HG03097 (cell line): ENCODE measurements around the gene HBG2.
A peak's percentile ranks its signal among the peaks of the same experiment; 100 is the strongest.
"Not testable (repeated sequence)": the region's sequence is repeated elsewhere in the genome, so short reads cannot be mapped to it uniquely, and the experiment has no call there.

Experiments
- ATAC-seq: cut with Tn5 transposase; IDR thresholded peaks from one replicate; pipeline ENCODE4 v1.9.1; 2021; ENCODE audit not compliant: unreplicated experiment, low FRiP score

HBG2 gene

DNA sequence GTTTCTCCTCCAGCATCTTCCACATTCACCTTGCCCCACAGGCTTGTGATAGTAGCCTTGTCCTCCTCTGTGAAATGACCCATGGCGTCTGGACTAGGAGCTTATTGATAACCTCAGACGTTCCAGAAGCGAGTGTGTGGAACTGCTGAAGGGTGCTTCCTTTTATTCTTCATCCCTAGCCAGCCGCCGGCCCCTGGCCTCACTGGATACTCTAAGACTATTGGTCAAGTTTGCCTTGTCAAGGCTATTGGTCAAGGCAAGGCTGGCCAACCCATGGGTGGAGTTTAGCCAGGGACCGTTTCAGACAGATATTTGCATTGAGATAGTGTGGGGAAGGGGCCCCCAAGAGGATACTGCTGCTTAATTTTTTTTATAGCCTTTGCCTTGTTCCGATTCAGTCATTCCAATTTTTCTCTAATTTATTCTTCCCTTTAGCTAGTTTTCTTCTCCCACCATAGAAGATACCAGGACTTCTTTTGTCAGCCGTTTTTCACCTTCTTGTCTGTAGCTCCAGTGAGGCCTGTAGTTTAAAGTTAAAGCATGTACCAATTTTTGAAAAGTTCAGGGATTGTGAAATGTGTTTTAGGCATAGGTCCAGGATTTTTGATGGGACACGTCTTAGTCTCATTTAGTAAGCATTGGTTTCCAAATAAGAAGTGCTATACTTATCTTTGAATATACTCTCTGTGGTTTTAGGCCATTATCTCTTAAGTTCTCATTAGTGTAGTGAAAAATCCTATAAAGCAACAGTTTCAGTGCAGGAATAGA lies at the start of gene HBG2:
Gene HBG2, minus strand, starts transcription at position 136 of the 768 bp plus-strand sequence. Its CDS starts 53 bp downstream, at position 83.
- ATAC-seq = not testable (repeated sequence)

DNA sequence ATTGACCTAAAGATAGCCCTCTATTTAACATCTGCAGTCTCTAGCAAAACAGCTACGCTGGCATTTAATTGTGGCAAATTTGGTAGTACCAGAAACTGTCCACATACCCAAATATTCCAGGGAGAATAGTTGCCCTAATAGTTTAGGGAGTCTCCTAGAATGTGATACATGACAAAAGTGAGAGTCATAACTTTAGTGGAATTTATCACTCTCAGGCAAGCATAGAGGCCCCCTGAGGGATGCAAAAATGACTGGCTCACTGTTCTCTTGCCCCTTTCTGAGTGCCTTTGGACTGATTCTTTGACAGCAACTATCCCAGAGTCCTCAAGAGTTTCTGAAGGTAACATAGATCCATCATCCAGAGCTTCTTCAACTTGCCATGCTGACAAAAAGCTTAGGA lies 49.5 kb upstream of the HBG2 start:
- ATAC-seq = no peak

DNA sequence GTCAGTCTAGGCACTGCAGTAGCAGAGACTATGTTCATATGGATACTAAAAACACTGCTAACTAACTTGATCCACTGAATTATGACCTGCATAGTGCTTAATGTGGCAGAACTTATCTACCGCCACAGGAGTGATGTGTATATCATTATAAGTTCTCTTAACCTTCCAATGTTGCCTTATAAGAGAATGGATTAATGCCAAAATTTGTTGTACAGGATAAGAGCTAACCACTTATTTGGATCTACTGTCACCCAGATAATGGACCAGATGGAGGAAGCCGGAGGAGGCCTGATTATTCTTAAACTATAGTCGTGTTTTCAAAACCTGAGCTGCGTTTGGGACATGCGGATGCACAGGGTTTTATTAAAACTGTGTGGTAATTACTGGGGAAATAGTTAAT lies 49.0 kb upstream of the HBG2 start:
- ATAC-seq = no peak

DNA sequence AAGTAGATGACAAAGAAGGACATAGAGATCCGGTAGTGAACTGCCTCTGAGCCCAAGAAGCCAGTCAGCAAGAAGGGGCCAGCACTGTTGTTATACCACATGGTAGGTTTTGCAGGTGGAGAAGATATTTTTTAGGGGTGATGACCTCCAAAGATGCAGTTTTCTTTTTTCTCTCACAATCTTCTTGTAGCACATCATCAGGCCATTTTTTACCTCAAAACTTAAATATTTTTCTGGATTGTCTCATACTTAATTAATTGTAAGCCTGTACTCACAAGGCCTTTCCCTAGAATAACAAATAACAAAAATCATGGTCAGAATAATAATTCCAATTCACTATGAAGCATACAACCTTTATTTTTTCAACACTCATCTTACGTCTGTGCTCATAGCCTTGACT lies 47.3 kb upstream of the HBG2 start, which contains the start of gene OR51B4:
Gene OR51B4, minus strand, starts transcription at position 101 of the 400 bp plus-strand sequence. Its CDS starts 0 bp downstream, at position 101.
- ATAC-seq = no peak

DNA sequence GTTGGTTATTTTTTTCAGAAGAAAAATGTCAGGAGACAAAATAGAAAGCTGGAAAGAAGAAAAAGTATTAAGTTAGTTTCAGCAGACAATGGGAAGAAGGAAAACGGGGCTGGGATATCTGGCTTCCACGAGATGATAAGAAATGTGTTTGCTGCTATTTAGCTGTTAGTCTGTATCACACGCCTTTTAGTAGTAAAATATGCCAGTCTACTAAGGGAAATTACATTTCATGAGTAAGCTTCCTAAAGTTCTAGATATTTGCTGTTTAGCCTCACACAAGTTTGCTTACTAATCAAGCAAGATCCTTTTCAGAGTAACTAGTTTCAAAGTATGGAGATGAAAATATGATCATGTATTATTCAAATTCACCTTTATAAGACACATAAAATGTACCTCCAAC lies 45.7 kb upstream of the HBG2 start:
- ATAC-seq = no peak

DNA sequence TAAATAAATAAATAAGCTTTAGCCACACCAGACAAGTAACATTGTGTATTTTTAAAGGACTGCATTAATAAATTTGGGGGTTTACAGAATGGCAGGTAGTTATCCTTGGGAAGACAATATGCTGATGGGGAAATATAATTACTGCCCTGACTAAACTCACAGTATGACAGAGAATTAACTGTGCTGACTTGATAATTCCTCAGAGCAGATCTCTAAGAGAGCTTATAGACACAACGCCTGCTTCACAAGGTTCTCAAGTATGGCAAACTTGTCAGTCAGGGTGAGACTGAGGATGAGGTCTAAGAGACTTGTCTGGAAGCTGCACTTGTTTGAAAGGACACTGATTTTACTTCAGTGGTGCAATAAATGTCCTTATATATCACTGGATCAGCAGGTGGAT lies 43.9 kb upstream of the HBG2 start:
- no peak for ATAC-seq

DNA sequence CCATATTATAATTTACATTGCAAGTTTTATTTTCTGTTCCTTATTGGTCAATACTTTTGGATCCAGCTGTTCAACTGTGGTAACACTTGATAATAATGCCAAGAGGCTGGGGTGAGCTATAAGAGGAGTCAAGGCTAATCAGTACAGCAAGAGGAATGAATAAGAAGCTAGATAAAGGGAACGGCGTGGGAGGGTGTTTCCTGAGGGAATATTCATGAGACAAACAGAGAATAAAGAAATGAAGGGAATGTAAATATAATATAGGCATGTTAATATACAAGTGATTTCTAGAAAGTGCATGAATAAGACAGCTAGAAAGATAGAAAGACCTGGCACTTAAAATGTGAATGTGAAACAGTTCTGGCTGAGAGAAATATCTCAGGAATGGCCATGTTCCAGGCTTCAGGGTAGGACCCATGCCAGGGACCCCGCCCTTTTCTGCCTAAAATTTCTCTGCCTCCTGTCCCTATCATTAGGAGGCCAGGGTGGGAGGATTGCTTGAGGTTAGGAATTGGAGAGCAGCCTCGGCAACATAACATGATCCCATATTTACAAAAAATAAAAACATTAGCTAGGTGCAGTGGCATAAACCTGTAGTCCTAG lies 43.2 kb upstream of the HBG2 start:
- no peak for ATAC-seq

DNA sequence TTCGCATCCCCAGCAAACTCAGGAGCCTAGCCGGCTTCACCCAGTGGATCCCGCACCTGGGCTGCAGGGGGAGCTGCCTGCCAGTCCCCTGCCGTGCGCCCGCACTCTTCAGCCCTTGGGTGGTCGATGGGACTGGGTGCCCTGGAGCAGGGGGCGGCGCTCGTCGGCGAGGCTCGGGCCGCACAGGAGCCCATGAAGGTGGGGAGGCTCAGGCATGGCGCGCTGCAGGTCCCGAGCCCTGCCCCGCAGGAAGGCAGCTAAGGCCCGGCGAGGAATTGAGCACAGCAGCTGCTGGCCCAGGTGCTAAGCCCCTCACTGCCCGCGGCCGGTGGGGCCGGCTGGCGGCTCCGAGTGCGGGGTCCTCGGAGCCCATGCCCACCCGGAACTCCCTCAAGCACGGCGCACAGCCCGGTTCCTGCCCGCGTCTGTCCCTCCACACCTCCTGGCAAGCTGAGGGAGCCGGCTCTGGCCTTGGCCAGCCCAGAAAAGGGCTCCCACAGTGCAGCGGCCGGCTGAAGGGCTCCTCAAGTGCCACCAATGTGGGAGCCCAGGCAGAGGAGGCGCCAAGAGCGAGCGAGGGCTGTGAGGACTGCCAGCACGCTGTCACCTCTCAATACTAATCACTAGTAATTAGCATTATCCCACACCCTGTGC lies 39.9 kb upstream of the HBG2 start:
- not testable (repeated sequence) for ATAC-seq

DNA sequence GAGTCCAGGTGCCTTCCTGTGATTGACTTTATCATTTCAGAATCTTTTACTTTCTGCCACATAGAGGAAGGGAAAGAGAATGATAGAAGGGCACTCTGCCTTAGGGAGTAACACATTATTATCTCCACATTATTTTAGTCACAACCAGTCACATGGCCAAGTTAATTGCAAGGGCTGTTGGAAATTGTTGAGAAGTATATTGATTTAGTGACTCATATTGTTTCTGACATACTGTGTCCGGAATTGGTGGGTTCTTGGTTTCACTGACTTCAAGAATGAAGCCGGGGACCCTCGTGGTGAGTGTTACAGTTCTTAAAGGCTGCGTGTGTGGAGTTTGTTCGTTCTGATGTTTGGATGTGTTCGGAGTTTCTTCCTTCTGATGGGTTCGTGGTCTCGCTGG lies 38.4 kb upstream of the HBG2 start:
- ATAC-seq = no peak

DNA sequence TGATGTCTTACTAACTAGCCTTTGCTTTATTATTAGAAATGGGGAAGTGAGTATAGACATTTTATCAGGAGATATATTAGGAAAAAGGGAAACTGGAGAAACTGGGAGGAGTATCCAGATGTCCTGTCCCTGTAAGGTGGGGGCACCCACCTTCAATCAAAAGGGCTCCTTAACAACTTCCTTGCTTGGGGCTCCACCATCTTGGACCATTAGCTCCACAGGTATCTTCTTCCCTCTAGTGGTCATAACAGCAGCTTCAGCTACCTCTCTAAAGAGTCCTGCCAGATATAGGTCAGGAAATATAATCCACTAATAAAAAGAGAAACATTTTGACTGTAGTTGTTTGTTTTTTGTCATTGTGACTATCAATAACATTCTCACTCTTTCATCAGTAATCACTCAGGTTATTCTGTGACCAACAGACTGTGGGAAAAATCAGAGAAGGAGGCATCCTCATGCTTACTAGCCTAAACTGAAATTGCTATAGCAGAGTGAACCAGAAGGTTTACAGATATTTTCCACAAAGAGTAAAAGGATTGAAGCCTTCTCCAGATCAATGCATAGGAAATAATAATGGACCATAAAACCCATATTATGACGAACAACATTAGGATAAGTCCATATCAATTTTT lies 36.7 kb upstream of the HBG2 start:
- peak; percentile 61 for ATAC-seq

DNA sequence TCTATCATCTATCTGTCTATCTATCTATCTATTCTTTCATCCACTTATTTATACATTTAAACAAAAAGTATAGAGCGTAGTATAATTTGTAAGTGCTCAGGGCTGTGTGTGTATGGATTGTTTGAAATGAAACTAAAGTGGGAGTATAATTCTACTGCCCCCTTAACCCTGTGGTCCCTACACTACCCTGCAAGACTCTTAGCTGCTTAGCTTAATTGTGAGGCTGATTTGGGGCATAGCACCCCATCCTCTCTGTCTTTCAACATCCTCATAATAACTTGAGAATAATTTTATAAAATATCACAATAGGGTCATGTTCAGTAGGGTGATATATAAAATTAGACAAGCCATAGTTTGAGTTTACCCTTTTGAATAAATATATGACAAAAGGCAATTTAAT lies 35.5 kb upstream of the HBG2 start:
- no peak for ATAC-seq

DNA sequence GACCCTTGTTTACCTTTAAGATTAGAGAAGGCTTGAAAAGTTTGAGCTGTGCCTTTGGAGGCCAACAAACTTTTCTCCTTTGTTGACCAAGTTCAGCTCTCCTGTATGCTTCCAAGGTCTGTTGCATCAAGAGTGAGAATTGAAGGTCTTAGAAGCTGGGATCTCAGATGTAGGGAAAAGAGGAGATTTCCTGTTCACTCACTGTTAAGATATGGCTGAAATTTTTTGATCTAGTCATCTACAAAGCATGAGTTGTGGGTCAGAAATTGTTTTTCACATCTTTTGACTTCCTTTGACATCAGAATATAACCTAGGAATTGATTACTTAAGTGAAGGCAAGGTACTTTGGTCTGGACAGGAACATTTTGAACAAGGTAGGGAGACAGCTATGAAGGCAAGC lies 35.1 kb upstream of the HBG2 start:
- ATAC-seq = no peak

DNA sequence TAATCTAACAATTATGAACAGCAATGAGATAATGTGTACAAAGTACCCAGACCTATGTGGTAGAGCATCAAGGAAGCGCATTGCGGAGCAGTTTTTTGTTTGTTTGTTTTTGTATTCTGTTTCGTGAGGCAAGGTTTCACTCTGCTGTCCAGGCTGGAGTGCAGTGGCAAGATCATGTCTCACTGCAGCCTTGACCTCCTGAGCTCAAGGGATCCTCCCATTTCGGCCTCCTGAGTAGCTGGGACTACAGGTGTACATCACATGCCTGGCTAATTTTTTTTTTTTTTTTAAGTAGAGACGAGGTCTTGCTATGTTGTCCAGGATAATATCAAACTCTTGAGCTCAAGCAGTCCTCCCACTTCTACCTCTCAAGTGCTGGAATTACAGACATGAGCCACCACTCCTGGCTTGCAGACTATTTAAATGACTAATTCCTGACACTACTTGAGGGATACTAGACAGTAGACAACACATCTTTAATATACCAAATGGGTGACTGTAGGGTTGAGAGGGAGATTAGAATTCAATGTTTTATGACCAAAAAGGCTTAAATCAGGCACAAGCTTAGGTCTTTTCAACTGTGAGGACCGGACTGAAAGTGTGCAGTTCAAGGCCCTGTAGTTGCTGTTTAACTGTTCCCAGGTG lies 34.4 kb upstream of the HBG2 start:
- no peak for ATAC-seq

DNA sequence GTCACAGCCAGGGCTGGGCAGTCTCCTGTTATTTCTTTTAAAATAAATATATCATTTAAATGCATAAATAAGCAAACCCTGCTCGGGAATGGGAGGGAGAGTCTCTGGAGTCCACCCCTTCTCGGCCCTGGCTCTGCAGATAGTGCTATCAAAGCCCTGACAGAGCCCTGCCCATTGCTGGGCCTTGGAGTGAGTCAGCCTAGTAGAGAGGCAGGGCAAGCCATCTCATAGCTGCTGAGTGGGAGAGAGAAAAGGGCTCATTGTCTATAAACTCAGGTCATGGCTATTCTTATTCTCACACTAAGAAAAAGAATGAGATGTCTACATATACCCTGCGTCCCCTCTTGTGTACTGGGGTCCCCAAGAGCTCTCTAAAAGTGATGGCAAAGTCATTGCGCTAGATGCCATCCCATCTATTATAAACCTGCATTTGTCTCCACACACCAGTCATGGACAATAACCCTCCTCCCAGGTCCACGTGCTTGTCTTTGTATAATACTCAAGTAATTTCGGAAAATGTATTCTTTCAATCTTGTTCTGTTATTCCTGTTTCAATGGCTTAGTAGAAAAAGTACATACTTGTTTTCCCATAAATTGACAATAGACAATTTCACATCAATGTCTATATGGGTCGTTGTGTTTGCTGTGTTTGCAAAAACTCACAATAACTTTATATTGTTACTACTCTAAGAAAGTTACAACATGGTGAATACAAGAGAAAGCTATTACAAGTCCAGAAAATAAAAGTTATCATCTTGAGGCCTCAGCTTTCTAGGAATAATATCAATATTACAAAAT lies 33.7 kb upstream of the HBG2 start:
- no peak for ATAC-seq

DNA sequence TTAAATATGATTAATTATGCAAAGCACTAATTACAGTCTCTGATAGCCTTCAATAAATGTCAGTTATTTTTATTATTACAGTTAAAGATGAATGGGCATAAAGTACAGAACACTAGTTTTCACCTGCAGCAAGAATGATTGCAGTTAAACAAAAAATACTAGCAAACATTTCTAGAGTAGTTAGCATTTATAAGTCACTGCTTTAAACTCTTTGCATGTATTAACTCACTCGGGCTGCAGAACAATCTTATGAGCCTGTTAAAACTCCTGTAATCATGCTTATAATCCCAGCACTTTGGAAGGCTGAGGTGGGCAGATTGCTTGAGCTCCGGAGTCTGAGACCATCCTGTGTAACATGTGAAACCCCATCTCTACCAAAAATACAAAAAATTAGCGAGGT lies 32.3 kb upstream of the HBG2 start:
- ATAC-seq = no peak

DNA sequence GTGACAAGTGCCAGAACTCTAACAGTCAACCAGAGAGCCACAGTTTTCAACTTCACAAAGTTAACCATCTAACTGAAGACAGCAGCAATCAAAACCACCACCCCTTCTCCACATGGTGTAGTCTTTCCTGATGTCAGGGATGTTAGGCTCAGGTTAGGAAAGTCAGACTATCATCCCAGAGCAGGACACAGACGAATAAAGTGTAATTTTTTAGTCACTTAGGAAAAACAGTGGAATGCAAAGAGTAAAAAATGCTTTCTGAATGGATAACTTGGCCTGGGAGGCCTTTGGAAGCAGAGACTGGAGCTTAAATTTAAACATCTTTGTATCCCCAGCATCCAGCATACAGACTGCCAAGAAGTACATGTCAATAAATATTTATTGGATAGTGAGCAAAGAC lies 31.8 kb upstream of the HBG2 start:
- no peak for ATAC-seq

DNA sequence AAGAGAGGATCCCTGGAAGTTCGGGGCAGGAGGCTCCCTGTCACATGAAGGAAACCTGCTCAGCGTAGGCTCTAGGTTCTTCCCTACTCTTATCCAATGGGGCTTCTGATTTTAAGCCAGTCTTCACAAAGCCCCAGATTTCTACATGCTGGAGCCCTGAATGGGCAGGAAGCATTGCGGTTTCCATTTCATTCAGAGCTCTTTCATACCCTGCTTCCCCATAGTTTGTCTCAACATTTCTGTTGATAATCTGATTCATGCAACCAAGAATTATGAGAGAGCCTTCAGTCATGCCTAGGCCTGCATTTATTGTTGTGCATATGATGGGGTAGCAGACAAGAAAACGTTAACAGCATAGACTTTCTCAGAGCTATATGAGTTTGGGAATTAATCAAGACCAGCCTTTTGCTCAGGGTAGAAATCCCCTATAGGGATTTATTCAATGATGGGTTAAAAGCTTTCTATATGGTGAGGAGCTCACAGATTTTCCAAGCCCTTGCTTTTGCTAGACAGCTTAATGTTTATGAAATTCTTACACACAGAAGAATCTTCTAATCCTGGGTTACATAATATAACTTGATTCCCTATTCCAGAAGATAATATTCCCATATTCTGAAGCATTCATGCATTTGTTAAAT lies 31.2 kb upstream of the HBG2 start:
- ATAC-seq = no peak

DNA sequence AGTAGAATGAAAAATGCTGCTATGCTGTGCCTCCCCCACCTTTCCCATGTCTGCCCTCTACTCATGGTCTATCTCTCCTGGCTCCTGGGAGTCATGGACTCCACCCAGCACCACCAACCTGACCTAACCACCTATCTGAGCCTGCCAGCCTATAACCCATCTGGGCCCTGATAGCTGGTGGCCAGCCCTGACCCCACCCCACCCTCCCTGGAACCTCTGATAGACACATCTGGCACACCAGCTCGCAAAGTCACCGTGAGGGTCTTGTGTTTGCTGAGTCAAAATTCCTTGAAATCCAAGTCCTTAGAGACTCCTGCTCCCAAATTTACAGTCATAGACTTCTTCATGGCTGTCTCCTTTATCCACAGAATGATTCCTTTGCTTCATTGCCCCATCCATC lies 30.1 kb upstream of the HBG2 start:
- ATAC-seq = no peak

DNA sequence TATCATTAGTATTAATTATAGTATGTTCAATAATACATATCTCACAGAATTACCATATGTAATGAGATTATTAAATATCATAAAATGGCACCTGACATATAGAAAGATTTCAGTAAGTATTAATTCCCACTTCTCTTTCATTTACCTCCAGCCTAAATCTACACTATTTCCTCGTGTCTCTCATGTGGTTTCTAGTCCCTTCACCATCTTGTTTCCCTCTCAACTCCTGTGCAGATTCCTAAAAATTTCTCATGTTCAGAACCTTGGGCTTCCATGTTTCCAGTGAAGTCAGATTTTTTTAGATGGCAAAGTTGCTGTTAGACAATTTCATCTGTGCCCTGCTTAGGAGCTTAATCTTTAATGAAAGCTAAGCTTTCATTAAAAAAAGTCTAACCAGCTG lies 29.3 kb upstream of the HBG2 start:
- ATAC-seq = no peak

DNA sequence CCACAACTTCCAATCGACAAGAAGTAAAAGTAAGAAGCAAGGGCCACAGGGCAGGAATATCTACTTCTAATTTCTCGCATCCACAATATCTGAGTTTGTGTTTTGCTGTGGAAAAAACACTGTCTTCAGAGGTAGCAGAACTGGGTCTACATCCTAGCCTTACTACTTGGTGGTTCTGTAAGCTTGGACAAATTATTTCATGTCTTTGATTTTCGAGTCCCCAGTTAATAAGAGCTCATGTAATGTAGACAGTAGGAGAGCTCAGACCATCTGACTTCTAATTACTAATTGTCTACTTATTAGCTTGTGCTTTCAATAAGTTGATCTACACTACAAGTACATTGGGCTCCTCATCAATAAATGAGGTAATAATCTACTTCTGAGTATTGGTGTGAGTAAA lies 28.5 kb upstream of the HBG2 start:
- ATAC-seq = no peak
